ENCODE results near the gene MFSD6L. TPM values are rescaled to one million over a fixed set of nuclear protein-coding genes. Genes with fewer than 3 reads are reported as not detected.
A peak's percentile ranks its signal among the peaks of the same experiment; 100 is the strongest.

The MFSD6L gene
- total and polyA plus RNA-seq, 10 of the 15 experiments (the other 5 are each of a cell fraction or from before 2014, with no cell fraction given), result 0.39 to 3.1 (median 1.1) TPM

DNA sequence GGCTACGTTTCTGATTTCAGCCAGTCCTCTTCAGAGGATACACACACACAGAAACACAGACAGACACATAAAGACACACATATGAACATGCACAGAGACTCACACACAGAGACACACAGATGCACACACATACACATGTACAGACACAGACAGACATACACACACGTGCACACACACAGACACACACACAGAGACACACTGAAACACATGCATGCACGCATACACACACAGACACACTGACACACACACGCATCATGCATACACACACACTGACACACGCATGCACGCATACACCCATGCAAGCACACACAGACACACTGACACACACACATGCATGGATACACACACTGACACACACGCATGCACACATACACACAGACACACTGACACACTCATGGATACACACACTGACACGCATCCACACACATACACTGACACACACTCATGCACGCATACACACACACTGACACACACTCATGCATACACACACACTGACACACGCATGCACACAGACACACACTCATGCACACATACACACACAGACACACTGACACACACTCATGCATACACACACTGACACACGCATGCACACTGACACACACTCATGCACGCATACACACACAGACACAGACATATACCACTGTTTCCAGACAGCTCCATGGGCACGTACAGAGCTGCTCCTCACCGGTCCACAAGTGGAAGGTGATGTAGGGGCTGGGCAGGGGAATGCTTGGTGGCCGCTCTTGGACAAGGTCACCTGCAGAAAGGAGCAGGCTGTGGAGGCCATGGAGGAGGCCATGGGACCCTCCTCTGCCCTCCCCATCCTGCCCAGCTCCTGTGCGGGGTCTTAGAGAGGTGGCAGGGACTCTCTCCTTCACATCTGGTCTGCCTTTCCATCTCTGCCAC lies 30.1 kb upstream of the MFSD6L start (continued):
- TF ChIP-seq BCL3 (IDR thresholded peaks at IDR 0.05; ENCODE audit: borderline replicate concordance, insufficient read depth, low read depth, low read length, poor library complexity, severe bottlenecking), result peak; percentile 99
- TF ChIP-seq PML (IDR thresholded peaks at IDR 0.05; ENCODE audit: low read length), result peak; percentile 66
- no peak for TF ChIP-seq NFXL1 (IDR thresholded peaks at IDR 0.05; ENCODE audit: borderline replicate concordance)
- TF ChIP-seq SIN3A (IDR thresholded peaks at IDR 0.05; ENCODE audit: low read depth, low read length), result no peak
- TF ChIP-seq EED (IDR thresholded peaks at IDR 0.05; ENCODE audit: low read depth), result no peak
- no peak for TF ChIP-seq ZNF274 (IDR thresholded peaks at IDR 0.05; ENCODE audit: insufficient read depth, insufficient read length)
- no peak for TF ChIP-seq EP300 (IDR thresholded peaks at IDR 0.05; ENCODE audit: borderline replicate concordance in 1 of 2, control insufficient read depth in 1 of 2, low read depth in 2 of 2, low read length in 2 of 2)
- no peak for TF ChIP-seq HCFC1 (IDR thresholded peaks at IDR 0.05; ENCODE audit: low read length)
- no peak for TF ChIP-seq SUZ12 (IDR thresholded peaks at IDR 0.05; ENCODE audit: unreplicated experiment)
- no peak for TF ChIP-seq E4F1 (IDR thresholded peaks at IDR 0.05; ENCODE audit: borderline replicate concordance, partially characterized antibody)
- TF ChIP-seq RFX5 (IDR thresholded peaks at IDR 0.05; ENCODE audit: low read depth, low read length), result no peak
- no peak for TF ChIP-seq CHD2 (IDR thresholded peaks at IDR 0.05; ENCODE audit: borderline replicate concordance, low read depth, low read length)
- TF ChIP-seq ZNF207 (IDR thresholded peaks at IDR 0.05; ENCODE audit: borderline replicate concordance), result no peak
- TF ChIP-seq MTA2 (IDR thresholded peaks at IDR 0.05; ENCODE audit: low read depth), result no peak
- no peak for TF ChIP-seq KAT2A (conservative IDR thresholded peaks at IDR 0.05; ENCODE audit: control insufficient read depth, low read depth, low read length)
- TF ChIP-seq ZNF622 (IDR thresholded peaks at IDR 0.05), result no peak
- no peak for TF ChIP-seq IRF5 (IDR thresholded peaks at IDR 0.05; ENCODE audit: borderline replicate concordance)
- TF ChIP-seq ESRRA (IDR thresholded peaks at IDR 0.05; ENCODE audit: low read length), result no peak
- no peak for TF ChIP-seq RCOR1 (conservative IDR thresholded peaks at IDR 0.05; ENCODE audit: low read depth, low read length)
- TF ChIP-seq REST (IDR thresholded peaks at IDR 0.05; ENCODE audit: low read depth, low read length), result no peak
- TF ChIP-seq POU2F2 (IDR thresholded peaks at IDR 0.05; ENCODE audit: borderline replicate concordance, low read depth, low read length), result peak; percentile 7; the same call in 2 of the 3 replicates
